EH (cell line): Measurements from ENCODE around the gene C2CD4A.

Experiments used
- DNase-seq: peaks from one replicate; pipeline ENCODE4 v3.0.0-alpha.2; 2015; ENCODE audit warnings: low read depth

The C2CD4A gene

DNA sequence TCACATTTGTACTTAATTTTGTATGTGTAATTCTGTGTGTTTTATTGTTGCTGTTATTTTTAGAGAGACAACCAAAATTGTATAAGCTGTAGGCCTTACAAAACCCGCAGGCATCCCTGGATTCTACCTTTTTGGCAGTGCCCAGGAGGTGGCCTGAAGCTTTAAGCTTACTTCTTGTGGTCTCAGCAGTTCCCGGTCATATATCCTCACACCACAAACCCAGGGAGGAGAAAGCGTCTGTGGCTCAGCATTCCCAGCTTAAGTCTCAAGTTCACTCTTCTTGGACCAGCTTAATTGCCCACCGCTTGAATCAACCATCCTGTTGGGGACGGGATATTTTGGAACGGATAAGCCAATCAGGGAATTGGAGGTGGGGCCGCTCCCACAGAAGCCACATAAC lies 36.7 kb downstream of the C2CD4A start:
- no peak for DNase-seq

DNA sequence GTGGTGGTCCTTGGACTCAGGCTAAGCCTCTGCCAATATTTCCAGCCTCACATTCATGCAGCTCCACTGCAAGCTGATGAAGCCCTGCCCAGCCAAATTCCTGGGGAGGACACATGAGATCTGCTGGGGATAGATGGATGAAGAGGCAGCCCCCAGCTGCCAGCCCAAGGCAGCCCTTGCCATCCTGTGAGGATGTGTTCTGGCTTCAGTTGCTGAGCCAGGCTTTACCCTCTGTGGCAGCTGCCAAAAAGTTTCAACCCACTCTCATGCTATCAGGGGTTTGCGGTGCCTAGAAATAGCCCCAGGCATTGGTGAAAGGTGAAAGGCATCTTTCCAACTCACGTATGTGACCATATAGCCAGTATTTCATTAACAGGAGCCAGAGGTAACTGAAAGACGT lies 37.6 kb downstream of the C2CD4A start:
- no peak for DNase-seq

GRCh38 chr15:62104846-62105245 lies 38.1 kb downstream of the C2CD4A start:
- no peak for DNase-seq

DNA sequence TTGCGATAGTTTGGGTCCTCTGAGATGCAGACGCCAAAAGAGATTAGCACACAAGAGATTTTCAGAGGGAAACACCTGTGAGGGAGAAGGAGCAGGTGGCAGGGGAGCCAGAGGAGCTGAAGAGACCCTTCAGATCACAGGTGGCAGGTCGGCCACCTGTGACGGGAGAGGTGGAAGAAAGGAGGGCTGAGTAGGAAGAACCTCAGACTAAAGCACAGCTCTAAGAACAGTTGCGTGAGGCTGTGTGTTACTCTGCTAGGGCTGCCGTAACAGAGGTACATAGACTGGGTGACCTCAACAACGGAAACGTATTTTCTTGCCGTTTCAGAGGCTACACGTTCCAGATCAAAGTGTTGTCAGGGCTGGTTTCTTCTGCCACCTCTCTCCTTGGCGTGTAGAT lies 38.5 kb downstream of the C2CD4A start:
- no peak for DNase-seq

DNA sequence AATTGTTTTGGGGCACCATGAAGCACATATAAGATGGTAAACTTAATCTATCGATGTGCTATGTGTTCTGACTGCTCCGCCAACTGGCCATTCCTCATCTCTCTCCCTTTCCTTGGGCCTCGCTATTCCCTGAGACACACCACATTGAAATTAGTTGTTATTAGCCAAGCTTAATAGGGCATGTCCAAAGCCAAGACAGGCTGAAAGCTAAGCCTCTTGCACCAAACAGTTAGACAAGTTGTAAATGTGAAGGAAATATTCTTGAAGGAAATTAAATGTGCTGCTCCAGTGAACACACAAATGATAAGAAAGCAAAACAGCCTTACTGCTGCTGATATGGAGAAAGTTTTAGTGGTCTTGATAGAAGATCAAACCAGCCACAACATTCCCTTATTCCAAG lies 39.3 kb downstream of the C2CD4A start:
- no peak for DNase-seq

GRCh38 chr15:62107571-62108121 lies 40.9 kb downstream of the C2CD4A start:
- peak; percentile 29 for DNase-seq

- DNase-seq, result no peak
These were observed 41.6 kb downstream of the C2CD4A start for GRCh38 chr15:62108411-62108810.

- DNase-seq, result no peak
These were observed 42.7 kb downstream of the C2CD4A start for GRCh38 chr15:62109437-62109836.

- DNase-seq, result peak; percentile 74
These were observed 43.4 kb downstream of the C2CD4A start for GRCh38 chr15:62109982-62110851.

GRCh38 chr15:62112081-62112480 lies 45.3 kb downstream of the C2CD4A start:
- no peak for DNase-seq

GRCh38 chr15:62112616-62113593 lies 46.1 kb downstream of the C2CD4A start:
- DNase-seq, result peak; percentile 88

GRCh38 chr15:62115847-62116246 lies 49.1 kb downstream of the C2CD4A start:
- no peak for DNase-seq

- no peak for DNase-seq
These were observed 51.9 kb downstream of the C2CD4A start for GRCh38 chr15:62118520-62119226.

DNA sequence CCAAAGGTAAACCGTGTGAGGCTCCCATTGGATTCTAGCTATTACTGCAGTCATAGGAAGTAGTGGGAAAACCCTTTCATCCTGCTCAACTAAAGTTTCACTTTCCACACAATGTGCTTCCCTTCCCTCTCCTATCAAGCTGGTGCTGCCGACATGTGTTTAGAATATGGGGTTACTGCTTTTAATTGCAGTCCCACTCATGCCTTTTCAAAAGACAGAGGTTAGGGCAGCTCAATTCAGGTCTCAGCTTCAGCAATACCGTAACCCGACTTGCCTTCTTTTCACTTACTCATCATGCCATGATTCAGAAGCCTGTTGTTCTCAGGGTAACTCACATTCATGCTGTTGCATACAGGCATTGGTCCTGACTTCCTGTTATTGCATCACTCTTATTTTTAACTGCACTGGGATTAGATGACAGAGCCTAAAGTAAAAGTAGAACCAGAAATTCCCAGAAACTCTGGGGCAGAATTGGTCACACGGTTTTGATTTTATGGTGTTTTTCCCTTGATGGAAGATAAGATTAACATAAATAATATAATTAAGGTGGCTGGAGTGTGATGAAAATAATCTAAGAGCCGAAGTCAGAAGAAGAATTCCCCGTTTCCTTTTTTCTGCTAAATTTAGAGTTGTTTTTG lies 52.6 kb downstream of the C2CD4A start:
- peak; percentile 95 for DNase-seq

GRCh38 chr15:62119874-62120273 lies 53.1 kb downstream of the C2CD4A start:
- DNase-seq, result no peak
